HEK293 (cell line): ENCODE measurements around the gene CHGA.

Source experiments
- CTCF ChIP-seq: fragments of 450-650 bp; formaldehyde crosslinking; IDR thresholded peaks from 2 replicates; pipeline ENCODE4 v1.5.1; 2016; ENCODE audit warnings: missing biosample characterization, missing genetic modification characterization
- SETDB1 ChIP-seq: IDR thresholded peaks from one replicate; pipeline ENCODE4 v1.6.1; 2017; ENCODE audit warnings: mild to moderate bottlenecking, low read length, moderate library complexity, mixed read lengths; ENCODE audit not compliant: insufficient read length
- ZBTB8A ChIP-seq: fragments of 450-650 bp; formaldehyde crosslinking; IDR thresholded peaks from 2 replicates; pipeline ENCODE4 v1.5.1; 2016; ENCODE audit warnings: missing biosample characterization, missing genetic modification characterization
- ZNF23 ChIP-seq: fragments of 450-650 bp; formaldehyde crosslinking; IDR thresholded peaks from 2 replicates; pipeline ENCODE4 v1.5.1; 2016; ENCODE audit warnings: missing biosample characterization, missing genetic modification characterization, borderline replicate concordance

GRCh38 chr14:92955381-92955780, 32.4 kb downstream of the CHGA start:
- TF ChIP-seq CTCF (tag by site-specific recombination), result no peak
- no peak for TF ChIP-seq ZNF23 (tag by site-specific recombination)
- no peak for TF ChIP-seq ZBTB8A
- no peak for TF ChIP-seq SETDB1
